Measurements from ENCODE around the gene OSBPL1A.

DNA sequence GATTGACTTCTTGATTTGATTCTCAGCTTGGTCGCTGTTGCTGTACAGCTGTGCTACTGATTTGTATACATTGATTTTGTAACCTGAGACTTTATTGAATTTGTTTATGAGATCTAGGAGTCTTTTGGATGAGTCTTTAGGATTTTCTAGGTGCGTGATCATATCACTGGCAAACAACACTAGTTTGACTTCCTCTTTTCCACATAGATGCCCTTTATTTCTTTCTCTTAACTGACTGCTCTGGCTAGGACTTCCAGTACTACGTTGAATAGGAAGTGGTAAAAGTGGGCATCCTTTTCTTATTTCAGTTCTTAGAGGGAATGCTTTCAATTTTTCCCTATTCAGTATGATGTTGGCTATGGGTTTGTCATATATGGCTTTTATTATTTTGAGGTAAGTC is 101.3 kb downstream of the OSBPL1A start:
- TF ChIP-seq SMAD3 (CRISPR knock-in tag; IDR thresholded peaks at IDR 0.05; ENCODE audit: borderline replicate concordance) (no peak), CTCF (IDR thresholded peaks at IDR 0.05) (no peak), FOXJ3 (CRISPR knock-in tag; IDR thresholded peaks at IDR 0.05; ENCODE audit: borderline replicate concordance) (no peak)

All from WTC11 (cell line).